GM19438 (cell line): Measurements from ENCODE around the gene PLEKHM2.

ENCODE experiments used
- ATAC-seq: cut with Tn5 transposase; IDR thresholded peaks from one replicate; pipeline ENCODE4 v1.9.1; 2021; ENCODE audit warnings: low read depth; ENCODE audit not compliant: unreplicated experiment

The PLEKHM2 gene

GRCh38 chr1:15701784-15702183, 17.7 kb downstream of the PLEKHM2 start:
- ATAC-seq: no peak

DNA sequence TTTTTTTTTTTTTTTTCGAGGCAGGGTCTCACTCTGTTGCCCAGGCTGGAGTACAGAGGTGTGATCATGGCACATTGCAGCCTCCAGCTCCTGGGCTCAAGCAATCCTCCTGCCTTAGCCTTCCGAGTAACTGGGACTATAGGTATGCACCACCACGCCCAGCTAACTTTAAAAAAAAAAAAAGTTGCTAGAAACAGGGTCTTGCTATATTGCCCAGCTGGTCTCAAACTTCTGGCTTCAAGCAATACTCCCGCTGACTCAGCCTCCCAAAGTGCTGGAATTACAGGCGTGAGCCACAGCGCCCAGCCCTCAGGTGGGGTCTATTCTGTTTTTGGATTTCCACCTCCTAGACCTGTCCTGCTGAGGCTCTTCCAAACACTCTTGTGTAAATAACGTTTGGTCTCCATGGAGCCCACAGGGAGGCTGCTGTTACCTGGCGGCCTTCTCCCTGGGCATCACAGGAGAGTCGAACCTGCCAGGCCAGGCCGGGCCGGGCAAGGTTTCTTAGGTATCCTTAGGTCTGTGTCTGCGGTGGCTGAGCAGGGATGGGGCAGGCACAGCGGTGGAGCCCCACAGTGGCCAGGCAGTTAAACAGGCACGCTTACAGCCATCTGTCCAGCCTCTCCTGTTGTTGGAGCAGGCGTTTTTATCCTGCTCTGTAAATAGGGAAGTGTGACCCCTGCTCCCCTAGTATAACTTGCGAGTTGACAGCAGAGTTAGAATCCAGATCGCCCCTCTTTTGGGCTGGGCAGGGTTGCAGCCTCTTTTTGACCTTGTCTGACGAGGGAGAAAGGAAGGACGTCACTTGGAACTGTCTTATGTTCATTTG, 18.8 kb downstream of the PLEKHM2 start:
- no peak for ATAC-seq

DNA sequence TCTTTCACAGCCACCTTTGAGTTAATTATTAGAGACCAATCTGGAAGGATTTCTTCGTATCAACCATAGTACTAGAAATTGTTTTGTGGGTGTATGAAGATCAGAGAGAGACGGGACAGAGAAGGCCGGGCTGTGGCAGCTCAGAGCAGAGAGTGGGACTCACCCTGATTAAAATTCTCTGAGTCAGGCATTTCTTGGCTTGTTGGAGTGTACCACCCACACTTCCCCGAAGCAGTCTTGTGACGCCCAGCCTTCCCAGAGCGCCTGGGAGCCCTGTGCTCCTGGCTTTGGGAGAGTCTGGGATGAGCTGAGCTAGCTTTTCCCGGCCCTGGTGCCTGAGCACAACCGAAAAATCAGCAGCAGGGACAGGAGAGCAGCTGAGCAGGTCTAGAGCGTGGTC, 19.4 kb downstream of the PLEKHM2 start:
- no peak for ATAC-seq

- no peak for ATAC-seq
These were observed 20.5 kb downstream of the PLEKHM2 start for GRCh38 chr1:15704526-15705183.

DNA sequence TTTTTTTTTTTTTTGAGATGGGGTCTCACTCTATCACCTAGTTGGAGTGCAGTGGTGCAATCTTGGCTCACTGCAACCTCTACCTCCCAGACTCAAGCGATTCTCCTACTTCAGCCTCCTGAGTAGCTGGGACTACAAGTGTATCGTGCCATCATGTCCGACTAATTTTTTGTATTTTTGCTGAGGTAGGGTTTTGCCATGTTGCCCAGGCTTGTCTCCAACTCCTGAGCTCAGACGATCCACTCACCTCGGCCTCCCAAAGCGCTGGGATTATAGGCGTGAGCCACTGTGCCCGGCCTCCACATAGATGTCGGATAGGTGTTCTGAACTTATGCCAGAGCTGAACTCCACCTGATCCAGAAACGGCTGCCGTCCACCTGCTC, 21.1 kb downstream of the PLEKHM2 start:
- no peak for ATAC-seq

GRCh38 chr1:15706751-15707150, 22.6 kb downstream of the PLEKHM2 start:
- ATAC-seq: no peak

DNA sequence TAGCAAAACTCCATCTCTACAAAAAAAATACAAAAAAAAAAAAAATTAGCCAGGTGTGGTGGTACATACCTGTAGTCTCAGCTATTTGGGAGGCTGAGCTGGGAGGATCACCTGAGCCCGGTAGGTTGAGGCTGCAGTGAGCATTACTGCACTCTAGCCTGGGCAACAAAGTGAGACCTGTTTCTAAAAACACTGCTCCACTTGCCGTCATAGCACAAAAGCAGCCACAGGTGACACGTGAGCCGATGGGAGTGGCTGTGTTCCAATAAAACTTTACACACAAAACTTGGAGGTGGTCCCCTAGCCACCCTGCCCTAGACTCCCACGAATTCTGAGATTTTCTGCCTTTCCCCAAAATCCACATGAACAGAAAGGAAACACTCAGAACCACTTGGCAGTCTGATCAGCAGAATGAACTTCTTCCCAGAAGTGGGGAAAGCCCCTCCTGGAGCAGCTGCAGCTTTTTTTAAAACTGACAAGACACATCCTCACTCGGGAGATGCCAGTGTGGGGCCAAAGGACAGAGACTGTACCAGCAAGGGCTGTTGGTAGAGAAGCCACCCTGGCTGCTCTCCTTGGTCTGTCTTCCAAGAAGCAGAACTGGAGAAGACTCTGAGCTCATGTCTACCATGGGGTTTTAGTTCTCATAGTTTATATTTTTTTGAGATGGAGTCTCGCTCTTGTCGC, 23.3 kb downstream of the PLEKHM2 start:
- no peak for ATAC-seq

DNA sequence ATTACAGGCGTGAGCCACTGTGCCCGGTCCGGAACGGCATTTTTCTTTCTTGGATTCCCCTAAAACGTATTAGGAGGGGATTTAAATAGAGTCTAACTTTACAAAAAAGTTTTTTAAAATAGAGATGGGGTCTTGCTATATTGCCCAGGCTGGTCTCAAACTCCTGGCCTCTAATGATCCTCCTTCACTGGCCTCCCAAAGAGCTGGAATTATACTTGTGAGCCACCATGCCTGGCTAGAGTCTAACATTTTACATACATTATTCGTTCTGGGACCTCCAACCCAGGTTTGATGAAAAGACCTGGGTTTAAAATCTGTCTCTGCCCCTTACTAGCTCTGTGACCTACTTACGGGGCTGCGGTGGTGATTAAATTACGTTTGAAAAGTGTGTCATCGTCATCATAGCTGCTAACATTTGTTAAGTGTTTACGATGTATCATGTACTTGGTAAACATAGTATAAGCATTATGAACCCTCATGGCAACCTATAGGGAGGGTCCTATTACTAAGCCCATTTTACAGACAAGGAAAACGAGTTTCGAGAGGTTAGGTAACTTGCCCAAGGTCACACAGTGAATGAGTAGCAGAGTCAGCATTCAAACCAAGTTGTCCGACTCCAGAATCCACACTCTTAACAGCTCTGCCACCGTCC, 24.5 kb downstream of the PLEKHM2 start:
- no peak for ATAC-seq

GRCh38 chr1:15709226-15709625, 25.1 kb downstream of the PLEKHM2 start:
- no peak for ATAC-seq

GRCh38 chr1:15712168-15712567, 28.0 kb downstream of the PLEKHM2 start:
- no peak for ATAC-seq

DNA sequence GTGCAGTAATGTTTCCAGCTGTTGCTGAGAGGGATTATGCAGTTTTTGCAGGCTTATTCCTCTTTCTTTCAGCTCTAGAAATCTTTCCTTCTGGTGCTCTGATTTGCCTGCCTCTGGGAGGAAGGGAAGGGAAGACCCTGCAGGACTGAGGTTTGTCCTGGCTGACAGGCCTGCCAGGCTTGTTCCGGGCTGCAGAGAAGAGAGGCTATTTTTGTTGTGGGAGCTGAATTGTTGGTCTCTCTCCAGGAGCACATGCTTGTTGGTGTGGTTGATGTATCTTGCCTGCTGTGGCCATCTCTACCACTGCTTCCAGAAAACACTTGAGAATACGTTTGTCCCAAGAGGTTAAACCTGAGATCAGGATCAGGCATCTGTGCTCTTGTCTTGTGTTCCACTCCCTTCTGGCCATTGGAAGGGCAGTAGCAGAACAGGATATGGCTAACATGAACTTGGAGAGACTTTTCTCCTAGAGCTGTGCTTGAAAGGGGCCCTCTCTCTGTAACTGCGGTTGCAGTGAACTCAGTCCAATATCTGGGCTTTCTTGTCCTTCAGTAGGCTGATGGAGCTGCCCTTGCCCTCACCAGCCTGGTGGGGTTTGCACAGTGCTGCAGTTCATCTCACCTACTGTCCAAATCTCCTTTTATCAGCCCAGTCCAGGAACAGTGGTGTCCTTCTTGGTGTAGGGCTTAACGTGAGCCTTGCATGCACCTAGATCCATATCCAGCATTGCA, 30.5 kb downstream of the PLEKHM2 start:
- ATAC-seq: no peak

DNA sequence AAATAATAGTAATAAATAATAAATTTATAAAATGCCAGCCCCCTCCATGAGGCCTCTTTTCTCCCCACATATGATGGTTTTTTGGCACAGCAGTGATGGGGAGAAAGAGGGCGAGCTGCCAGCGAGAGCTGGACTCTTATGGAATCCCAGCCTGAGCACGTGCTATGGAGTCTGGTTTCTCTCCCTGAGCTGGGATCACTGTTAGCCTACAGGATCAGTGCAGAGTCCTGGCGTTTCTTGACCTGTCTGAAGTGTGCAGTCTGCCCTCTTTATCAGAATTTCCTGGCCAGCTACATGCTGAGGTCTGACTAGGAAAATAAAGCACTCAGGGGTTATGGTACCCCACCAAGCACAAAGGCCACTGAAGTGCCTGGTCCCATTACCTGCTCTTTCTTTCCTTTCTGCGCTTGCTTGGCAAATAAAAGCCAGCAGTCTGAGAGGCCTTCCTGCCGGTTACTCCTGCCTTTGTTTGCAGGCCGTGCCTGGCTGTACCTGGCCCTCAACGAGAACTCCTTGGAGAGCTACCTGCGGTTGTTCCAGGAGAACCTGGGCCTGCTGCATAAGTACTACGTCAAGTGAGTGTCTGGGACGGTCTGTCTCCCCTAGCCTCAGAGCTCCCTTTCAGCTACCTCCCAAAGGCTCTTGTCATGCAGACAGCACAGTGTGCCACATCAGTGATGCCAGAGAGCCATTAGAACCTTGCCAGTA, 33.5 kb downstream of the PLEKHM2 start:
- ATAC-seq: no peak

DNA sequence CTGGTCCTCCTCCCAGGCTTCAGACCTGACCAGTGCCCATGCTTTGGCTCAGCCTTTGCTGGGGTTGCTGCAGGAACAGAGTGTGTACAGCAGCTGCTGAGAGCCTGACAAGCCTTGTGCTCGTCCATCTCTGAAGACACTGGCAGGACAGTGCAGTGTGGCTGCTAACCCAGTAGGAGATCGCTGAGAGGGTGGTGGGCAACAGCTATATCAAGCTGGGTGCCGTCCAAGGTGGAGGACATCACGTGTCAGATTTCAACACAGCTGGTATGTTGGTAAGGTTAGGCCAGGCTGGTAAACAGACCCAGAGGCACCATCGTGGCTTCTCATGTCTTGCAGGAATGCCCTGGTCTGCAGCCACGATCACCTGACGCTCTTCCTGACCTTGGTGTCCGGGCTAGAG, 34.1 kb downstream of the PLEKHM2 start:
- ATAC-seq: no peak

- ATAC-seq: no peak
These were observed 35.4 kb downstream of the PLEKHM2 start for GRCh38 chr1:15719381-15720120.

DNA sequence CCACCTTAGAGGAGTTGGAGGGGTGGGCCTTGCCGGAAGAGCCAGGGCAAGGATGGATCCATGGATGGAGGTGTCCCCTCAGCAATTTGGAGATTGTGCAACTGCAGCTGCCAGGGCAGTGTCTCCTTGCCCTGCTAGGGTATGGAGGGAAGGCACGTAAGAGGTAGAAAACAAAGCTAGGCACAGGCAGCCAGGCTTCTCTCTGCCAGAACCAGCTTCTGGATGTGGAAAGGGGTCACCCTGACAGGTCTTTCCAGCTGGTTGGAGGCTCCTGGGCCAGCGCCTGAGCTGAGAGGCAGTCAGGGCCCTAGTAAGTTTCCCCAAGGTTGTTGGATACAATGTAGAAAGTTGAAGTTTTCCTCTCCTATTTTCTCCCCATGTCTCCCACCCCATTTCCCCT, 36.7 kb downstream of the PLEKHM2 start:
- no peak for ATAC-seq

DNA sequence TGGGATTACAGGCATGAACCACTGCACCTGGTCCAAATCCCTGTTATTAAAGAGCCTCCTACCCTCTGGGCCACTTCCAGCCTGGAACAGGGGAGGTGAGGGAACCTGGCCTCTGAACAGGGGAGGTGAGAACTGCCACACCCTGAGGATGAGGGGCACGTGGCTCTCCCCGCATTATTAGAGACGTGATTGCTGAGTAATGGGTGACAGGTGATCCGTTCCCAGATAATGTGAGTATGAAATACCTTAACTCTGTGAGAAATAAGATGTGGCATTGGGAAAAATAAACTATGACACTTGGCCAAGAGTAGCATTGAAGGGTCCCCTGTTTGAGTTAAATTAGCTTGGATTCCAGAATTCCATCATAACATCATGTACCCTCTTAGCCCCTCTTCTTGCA, 38.3 kb downstream of the PLEKHM2 start:
- no peak for ATAC-seq

DNA sequence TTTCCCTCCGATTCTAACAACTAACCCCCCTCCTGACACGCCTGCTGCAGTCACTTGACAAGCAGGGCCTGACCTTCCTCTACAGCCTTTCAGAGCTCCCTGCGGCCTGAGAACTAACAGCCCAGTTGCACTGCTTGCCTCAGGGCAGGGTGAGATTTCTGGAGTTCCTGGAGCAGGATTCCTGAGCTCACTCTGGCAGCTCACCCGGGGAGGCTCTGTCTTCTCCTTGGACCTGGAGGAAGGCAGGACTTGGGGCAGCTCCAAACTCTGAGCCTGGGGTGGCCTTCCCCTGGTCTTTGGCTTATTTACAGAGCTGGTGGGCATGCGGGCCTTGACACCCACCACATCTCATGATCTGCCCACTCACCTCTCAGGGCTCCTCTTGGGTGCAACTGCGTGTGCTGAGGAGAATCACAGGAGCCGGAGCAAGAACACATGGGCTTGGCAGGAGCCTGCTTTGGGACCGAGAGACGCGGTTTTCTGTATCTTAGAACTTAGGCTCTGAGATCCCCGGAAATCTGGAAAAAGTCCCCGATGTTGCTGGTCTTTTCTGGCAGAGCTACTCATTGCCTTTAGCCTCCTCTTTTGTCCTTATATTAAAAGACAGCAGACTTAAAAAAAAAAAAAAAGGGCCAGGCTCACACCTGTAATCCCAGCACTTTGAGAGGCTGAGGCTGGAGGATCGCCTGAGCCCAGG, 38.9 kb downstream of the PLEKHM2 start:
- ATAC-seq: no peak

DNA sequence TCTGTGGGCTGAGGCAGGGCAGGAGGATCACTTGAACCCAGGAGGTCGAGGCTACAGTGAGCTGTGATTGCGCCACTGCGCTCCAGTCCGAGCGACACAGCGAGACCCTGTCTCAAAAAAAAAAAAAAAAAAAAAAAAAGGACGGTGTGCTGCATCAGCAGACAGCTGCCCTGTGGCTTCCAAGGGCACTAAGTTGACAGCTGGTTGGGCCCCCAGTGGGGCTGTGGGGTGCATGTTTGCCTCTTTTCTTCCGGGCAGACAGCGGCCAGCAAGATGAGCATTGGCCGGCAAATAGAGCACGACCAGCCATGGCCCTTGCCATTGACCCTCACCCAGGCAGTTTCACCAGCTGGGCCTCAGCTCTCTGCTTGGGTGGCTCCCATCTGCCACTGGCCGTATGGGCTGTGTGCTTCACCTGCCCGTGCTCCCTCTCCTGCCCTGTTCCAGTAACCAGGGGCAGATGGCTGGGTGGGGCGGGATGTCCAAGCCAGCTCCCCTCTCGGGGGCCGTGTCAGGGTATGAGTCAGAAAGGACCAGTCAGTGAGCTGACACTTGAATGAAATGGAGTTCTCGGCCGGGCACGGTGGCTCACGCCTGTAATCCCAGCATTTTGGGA, 39.6 kb downstream of the PLEKHM2 start:
- ATAC-seq: no peak
